HG03103 (cell line): Measurements from ENCODE around the gene COL23A1.

Experiments used
- ATAC-seq: cut with Tn5 transposase; IDR thresholded peaks from one replicate; pipeline ENCODE4 v1.9.1; 2021; ENCODE audit warnings: low read depth; ENCODE audit not compliant: unreplicated experiment

Gene COL23A1

DNA sequence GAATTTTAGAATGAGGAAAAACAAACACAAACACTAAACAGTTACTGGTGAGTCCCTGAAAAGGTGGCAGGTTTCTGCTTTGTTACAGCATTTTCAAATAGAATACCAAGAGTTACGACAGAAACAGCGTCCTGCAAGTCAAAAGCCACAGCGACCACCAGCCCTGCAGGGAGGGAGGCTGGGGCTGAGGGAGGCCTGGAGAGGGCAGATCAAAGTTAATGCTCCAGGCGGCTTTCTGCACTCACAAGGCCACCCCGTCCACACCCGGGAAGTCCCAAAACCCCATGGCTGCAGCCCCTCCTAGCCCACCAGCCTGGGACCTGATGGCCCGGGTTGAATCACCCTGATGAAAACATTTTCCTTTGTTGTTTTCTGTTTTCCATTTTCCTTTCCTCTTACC is 29.3 kb downstream of the COL23A1 start:
- no peak for ATAC-seq

GRCh38 chr5:178557416-178557815 is 32.8 kb downstream of the COL23A1 start:
- ATAC-seq: no peak

DNA sequence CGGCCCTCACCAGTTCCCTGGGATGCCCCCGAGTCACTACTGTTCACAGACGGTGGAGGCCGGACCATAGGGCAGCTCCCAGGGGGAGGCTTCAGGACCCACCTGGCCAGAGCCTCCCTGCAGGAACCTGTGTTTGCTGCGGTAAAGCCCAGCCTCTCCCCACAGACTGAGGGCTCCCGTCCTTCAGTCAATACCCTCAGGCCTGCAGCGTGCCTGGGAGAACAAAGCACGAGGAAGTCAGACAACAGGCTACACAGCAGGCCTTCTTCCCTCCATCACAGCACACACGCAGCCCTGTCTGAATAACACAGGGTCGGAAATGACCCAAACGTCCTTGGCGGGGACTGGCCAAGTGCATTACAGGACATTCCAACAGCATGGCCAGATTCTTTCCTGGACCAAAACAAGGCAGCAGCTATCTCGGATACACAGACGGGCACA is 34.4 kb downstream of the COL23A1 start:
- no peak for ATAC-seq

DNA sequence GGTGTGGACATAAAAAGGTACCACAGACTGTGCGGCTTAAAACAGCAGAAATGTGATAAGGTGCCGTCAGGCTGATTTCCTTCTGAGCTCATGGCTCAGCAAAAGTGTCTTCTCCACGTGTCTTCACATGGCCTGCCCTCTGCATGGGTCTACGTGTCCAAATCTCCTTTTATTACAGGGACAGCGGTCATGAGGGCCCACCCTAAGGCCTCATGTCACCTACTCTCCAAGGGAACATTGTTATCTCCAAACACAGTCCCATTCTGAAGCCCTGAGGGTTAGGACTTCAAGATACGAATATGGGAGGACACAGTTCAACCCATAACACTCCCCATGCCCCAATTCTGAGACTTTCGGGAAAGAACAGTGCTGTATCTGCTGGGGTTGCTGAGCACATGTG is 35.2 kb downstream of the COL23A1 start:
- no peak for ATAC-seq

- no peak for ATAC-seq
Observed at GRCh38 chr5:178554311-178554710, 35.9 kb downstream of the COL23A1 start.

- ATAC-seq: no peak
Observed at GRCh38 chr5:178553517-178553916, 36.7 kb downstream of the COL23A1 start.

DNA sequence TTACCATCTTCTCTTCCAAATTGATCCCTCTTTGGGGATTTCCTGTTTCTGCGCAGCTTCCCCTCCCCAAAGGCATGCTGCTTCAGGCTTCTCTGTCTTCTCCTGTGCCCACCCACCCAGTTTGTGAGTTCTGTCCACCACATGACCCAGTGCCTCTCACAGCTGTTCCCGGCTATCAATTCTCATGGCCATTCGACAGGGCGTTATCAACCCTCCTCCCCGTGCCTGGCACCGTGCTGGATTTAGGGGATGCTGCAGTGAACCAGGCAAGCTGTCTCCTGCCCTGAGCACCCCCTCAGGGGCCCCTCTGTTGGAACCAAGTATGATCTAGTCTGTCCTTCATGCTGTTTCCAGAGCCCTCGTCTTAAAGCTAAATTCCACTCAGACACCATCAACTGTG is 38.7 kb downstream of the COL23A1 start:
- no peak for ATAC-seq

- no peak for ATAC-seq
Observed at GRCh38 chr5:178551059-178551458, 39.1 kb downstream of the COL23A1 start.

- no peak for ATAC-seq
Observed at GRCh38 chr5:178548746-178549145, 41.4 kb downstream of the COL23A1 start.

- no peak for ATAC-seq
Observed at GRCh38 chr5:178547753-178548415, 42.3 kb downstream of the COL23A1 start.

GRCh38 chr5:178547052-178547666 is 43.0 kb downstream of the COL23A1 start:
- no peak for ATAC-seq

- ATAC-seq: no peak
Observed at GRCh38 chr5:178546675-178547033, 43.5 kb downstream of the COL23A1 start.

GRCh38 chr5:178545941-178546674 is 44.1 kb downstream of the COL23A1 start:
- ATAC-seq: no peak

GRCh38 chr5:178545176-178545575 is 45.0 kb downstream of the COL23A1 start:
- ATAC-seq: no peak

DNA sequence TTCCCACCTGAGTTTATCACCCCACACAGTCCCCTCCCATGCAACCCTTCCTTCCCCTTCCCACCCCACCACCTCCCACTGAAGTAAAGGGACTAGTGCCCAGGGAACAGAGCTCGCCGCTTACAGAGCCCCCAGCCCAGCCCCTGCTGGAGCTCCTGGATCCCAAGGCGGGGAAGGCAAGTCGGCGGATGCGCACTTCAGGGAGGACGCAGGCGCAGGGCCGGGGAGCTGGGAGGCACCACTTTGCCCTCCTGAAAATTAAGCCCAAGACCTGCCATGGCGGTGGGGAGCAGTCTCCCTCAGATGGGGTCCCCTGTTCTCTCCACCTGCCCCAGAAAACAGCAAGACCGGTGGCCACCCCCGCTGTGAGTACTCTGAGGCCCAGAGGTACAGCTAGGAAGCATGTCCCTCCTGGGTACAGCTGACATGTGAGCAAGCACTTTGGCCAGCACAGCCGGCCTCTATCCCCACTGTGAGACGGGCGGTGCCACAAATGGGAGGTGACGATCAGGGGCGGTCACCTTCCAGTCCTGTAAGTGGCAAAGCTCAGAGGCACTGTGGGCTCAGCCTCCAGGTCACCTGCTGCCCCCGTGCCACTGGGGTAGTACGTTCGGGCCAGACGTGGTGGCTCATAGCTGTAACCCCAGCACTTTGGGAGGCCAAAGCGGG is 45.9 kb downstream of the COL23A1 start:
- no peak for ATAC-seq

- no peak for ATAC-seq
Observed at GRCh38 chr5:178542455-178542854, 47.7 kb downstream of the COL23A1 start.

- no peak for ATAC-seq
Observed at GRCh38 chr5:178540526-178540925, 49.7 kb downstream of the COL23A1 start.

DNA sequence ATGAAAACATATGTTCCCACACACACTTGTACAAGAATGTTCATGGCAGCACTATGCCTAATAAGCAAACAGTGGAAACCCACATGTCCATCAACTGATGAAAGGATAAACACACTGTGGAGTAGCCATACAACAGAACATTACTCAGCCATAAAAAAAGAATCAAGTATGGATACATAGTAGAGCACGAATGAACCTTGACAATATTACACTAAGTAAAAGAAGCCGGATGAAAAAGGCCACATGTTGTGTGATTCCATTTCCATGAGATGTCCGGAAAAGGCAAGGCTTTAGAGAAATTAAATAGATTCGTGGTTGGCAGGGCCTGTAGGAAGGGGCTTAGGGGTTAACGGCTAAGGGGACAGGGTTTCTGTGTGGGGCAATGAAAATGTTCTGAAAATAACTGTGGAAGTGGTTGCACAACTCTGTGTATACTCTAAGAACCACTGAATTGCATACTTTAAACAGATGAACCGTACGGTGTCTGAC is 51.4 kb downstream of the COL23A1 start:
- no peak for ATAC-seq

GRCh38 chr5:178537467-178538371 is 52.5 kb downstream of the COL23A1 start:
- ATAC-seq: no peak
